DMS53 (cell line): Measurements from ENCODE around the gene APOF.
"Not testable (repeated sequence)": the region's sequence is repeated elsewhere in the genome, so short reads cannot be mapped to it uniquely, and the experiment has no call there.

Source experiments
- DNase-seq: peaks from one replicate; lab custom pipeline; 2025; lab: John Stamatoyannopoulos, UW

The APOF gene

DNA sequence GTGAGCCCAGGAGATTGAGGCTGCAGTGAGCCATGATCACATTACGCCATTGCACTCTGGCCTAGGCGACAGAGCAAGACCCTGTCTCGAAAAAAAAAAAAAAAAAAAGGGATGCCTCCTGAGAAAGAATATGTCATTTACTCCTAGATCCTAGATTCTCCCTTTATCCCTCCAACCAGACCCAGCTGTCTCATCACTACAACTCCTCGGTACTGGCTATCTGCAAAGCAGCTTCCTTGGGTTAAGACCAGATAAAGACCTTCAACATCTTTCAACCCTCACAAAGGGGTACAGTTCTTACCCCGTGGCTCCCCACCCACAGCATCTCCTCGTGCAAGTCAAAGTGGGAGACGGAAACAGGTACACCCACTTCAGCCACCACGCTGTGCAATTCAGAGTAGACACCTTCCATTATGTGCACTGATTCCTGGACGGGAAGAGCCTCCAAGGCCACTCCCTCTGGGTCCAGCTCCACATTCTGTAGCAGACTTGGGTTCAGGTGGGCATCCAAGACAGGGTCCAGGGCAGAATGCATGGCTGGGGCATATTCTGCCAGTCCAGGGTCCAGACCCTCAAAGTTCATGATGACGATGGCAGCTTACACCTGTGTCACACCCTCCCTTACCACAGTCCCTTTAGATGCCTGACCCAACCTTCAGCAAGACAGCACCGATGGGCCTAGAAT, 30.0 kb downstream of the APOF start:
- no peak for DNase-seq

DNA sequence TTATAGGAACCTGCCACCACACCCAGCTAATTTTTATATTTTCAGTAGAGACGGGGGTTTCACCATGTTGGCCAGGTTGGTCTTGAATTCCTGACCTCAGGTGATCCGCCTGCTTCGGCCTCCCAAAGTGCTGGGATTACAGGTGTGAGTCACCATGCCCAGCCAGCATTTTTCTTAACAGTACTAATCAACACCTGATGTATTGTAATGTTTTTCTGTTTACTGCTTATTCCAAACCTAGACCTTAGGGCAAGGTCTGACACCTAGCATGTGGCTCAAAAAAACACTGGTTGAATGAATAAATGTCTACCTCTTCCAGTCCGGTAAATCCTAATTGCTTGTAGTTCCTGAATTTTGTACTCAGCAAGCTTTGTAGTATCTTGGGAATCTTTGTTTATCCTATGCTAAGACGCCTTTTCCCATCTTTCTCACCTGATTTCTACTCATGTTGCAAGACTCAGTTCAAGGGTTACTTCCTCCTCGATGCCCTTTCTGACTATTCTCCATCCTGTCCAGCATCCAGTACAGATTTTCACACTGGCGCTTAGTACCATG, 31.6 kb downstream of the APOF start:
- no peak for DNase-seq

DNA sequence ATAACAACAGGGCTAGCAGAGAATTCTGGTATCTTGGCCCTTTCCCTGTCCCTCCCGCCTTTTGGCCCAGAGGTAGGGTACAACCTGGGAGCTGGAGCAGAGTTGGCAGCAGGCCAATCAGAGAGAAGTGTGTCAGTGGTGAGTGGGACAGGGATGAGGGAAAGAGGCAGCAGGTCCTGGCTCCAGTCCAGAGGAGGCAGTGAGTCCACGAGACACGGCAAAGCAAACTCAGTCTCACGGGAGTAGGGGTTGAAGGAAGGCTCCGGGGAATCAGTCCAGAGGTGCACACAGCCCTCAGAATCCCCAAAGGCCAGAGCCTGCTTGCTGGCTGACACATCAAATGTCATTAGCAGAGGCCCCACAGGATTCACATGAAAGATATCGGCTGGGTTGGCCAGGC, 36.1 kb downstream of the APOF start:
- DNase-seq = no peak

DNA sequence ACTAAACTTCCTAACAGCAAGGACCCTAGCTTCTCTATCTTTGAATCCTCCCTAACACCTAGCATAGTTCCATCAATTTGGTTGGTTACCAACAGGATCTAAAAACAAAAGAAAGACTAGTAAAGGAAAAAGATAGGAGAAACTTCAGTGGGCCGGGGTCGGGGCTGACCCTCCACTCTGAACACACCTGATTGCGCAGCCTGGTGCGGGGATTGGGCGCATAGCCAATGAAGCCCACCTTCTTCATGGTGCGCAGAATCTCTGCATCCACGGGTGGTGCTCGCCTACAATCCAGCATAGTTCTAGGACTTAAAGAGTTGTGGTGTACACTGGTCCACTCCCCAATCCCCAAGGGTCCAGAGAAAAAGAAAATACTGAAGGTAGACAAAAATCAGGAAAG, 36.5 kb downstream of the APOF start:
- DNase-seq = no peak

DNA sequence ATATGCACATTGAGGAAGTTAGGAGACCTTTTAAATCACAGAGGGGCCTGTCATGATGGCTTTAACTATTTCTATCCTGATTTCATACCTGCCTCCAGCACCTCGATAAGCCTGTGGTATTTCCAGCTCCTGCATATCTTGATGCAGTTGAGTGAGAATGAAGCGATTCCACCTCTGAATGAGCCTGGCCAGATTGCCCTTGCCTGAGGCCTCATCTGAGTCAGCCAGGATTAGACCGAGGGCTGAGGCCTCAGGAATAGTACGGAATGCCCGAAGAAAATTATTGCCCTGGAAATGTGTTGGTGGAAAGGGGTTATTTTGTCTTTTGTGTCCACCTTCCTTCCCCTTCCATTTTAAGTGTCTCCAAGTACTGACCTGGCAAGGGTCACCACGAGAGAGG, 38.5 kb downstream of the APOF start:
- no peak for DNase-seq

DNA sequence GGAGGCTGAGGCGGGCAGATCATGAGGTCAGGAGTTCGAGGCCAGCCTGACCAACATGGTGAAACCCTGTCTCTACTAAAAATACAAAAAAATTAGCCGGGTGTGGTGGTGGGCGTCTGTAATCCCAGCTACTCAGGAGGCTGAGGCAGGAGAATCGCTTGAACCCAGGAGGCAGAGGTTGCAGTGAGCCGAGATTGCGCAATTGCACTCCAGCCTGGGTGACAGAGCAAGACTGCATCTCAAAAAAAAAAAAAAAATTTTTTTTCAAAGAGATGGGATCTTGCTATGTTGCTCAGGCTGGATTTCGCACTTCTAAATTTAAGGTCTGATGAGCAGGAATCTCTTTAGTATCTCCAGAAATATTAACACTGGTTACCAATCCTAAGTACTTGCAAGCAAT, 41.0 kb downstream of the APOF start:
- DNase-seq = not testable (repeated sequence)

DNA sequence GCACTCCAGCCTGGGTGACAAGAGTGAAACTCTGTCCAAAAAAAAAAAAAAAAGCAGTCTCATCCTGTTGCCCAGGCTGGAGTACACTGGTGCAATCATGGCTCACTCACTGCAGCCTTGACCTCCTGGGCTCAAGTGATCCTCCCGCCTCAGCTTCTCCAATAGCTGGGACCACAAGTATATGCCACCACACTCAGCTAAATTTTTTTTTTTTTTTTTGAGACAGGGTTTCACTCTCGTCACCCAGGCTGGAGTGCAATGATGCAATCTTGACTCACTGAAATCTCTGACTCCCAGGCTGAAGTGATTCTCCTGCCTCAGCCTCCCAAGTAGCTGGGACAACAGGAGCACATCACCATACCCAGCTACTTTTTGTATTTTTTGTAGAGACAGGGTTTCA, 41.6 kb downstream of the APOF start:
- no peak for DNase-seq

DNA sequence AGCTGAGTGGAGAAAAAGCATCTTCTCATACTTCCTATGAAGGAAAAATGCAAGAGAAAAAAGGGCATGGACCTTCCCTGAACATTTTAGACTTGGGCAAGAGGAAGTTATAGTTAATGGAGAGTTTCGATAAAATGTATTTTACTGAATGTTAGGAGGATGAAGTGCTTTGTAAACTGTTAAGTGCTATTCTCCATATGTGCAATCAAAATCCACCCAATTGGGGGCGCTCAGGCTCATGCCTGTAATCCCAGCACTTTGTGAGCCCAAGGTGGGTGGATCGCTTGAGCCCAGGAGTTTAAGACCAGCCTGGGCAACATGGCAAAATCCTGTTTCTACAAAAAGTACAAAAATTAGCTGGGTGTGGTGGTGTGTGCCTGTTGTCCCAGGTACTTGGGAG, 45.0 kb downstream of the APOF start:
- DNase-seq = no peak

DNA sequence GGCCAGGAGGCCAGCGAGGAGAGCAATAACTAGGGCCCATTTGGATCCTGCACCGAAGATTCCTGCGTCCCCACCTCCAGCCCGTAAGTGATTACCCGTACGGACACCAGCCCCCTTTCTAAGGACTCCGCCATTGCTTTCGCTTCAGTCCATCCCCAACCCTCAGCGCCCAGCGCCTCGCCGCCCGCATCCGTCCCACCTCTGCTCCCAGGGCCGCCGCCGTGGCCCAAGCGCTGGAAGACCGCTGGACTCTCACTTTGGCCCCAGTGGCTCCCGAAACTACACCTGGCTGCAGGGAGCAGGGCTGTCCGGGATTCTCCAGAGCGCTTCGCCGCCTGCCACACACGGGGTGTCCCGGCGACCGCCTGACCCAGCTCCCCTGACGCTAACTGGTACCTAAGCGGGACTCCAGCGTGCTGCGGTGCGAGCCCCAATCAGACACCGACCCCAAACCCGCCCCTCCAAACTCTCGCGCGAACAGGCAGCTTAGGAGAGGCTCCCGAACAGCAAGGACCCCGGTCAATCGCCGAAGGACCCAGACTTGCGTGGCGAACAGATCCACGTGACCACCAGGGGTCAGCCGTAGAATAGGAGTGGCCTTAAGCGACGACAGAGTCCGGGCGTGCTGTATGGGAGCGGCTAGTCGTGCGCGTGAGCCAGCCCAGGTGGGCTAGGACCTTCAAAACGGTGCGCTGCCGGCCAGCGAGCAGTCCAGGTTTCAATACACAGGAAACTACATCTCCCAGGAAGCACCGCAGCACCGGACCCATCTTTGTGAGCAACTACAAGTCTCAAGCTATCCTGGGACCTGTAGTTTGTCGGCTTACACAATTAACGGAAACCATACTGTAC, 46.8 kb downstream of the APOF start, which contains the start of gene CNPY2:
CNPY2 (minus strand) TSS at position 367 of the 852 bp plus-strand sequence. CDS start 771 bp downstream, outside the sequence.
- peak; percentile 99 for DNase-seq

DNA sequence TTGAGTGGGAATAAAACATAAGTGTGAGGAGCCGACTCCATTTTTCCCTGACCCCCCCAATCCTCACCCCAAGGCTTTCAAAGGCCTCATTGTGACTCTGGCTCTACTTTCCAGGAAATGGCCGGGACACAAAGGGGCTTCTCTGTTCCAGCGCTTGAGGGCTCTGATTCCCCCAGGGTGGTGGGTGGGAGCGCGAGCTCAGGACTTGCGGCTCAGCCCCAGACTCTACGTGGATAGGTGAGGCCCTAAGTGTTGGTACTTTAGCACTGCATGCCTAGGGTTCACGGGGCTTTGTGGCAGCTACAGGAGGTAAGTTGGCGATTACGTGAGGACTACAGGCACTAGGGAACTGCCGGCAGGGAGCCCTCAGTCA, 47.4 kb downstream of the APOF start:
- DNase-seq = peak; percentile 70

DNA sequence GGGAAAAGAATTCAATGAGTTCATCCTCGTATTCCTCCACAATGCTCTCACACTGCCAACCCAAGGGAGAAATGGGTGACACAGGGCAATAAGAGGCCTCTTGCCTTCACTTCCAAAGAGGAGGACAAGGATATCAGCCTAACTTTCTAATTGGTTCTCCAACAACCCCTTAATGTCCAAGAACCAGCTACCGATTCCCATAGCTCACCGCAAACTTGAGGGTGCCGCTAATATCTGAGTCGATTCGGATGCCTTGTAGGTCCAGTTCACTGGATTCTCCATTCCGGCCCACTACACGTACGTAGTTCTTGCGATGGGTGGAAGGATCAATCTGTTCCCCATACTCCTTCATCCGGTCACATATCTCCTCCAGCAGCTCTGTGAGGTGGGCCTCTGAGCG, 51.7 kb downstream of the APOF start:
- no peak for DNase-seq
